GM23248 (cell line): Measurements from ENCODE around the gene TGFB1. TPM values are rescaled to one million over a fixed set of nuclear protein-coding genes. Genes with fewer than 3 reads are reported as not detected.
A peak's percentile ranks its signal among the peaks of the same experiment; 100 is the strongest.

Experiments used
- DNase-seq: peaks from one replicate; pipeline ENCODE4 v3.0.0-alpha.2; 2015
- H2AFZ ChIP-seq: fragments of 200-600 bp; sonication (generic); 2 replicates; pipeline ENCODE4 v1.6.1; 2016; ENCODE audit warnings: antibody characterized with exemption
- H3F3A ChIP-seq: fragments of 200-600 bp; sonication (generic); 2 replicates; pipeline ENCODE4 v1.6.1; 2016; ENCODE audit warnings: mild to moderate bottlenecking, antibody characterized with exemption, mixed run types; ENCODE audit not compliant: insufficient read depth
- H3K27ac ChIP-seq: fragments of 200-600 bp; sonication (generic); 2 replicates; pipeline ENCODE4 v1.5.1; 2016; ENCODE audit warnings: mild to moderate bottlenecking
- H3K27me3 ChIP-seq: fragments of 200-600 bp; sonication (generic); replicated peaks from 2 replicates; pipeline ENCODE4 v1.6.1; 2016; ENCODE audit warnings: mild to moderate bottlenecking; ENCODE audit not compliant: insufficient read depth
- H3K36me3 ChIP-seq: fragments of 200-600 bp; sonication (generic); 2 replicates; pipeline ENCODE4 v1.6.1; 2016; ENCODE audit warnings: low read depth, mild to moderate bottlenecking
- H3K4me1 ChIP-seq: fragments of 200-600 bp; sonication (generic); 2 replicates; pipeline ENCODE4 v1.6.1; 2016; ENCODE audit warnings: mild to moderate bottlenecking; ENCODE audit not compliant: insufficient read depth
- H3K4me2 ChIP-seq: fragments of 200-600 bp; sonication (generic); one replicate; pipeline ENCODE4 v1.6.1; 2016; ENCODE audit warnings: mild to moderate bottlenecking; ENCODE audit not compliant: unreplicated experiment
- H3K4me3 ChIP-seq: fragments of 200-600 bp; sonication (generic); 2 replicates; pipeline ENCODE4 v1.5.1; 2016; ENCODE audit warnings: mild to moderate bottlenecking
- H3K79me2 ChIP-seq: fragments of 200-600 bp; sonication (generic); 2 replicates; pipeline ENCODE4 v1.6.1; 2016; ENCODE audit warnings: mild to moderate bottlenecking; ENCODE audit not compliant: insufficient read depth
- H3K9ac ChIP-seq: fragments of 200-600 bp; sonication (generic); 2 replicates; pipeline ENCODE4 v1.6.1; 2016; ENCODE audit warnings: mild to moderate bottlenecking
- H3K9me2 ChIP-seq: fragments of 200-600 bp; sonication (generic); 2 replicates; pipeline ENCODE4 v1.6.1; 2016; ENCODE audit warnings: mixed run types, mild to moderate bottlenecking, moderate library complexity; ENCODE audit not compliant: insufficient read depth
- H3K9me3 ChIP-seq: fragments of 200-600 bp; sonication (generic); one replicate; pipeline ENCODE4 v1.6.1; 2017; ENCODE audit warnings: low read depth
- H4K20me1 ChIP-seq: fragments of 200-600 bp; sonication (generic); 2 replicates; pipeline ENCODE4 v1.6.0; 2016; ENCODE audit not compliant: insufficient read depth
- EZH2 ChIP-seq: fragments of 200-600 bp; sonication (generic); IDR thresholded peaks from 2 replicates; pipeline ENCODE4 v1.6.1; 2018; ENCODE audit warnings: antibody characterized with exemption, mild to moderate bottlenecking; ENCODE audit not compliant: insufficient read depth, poor library complexity, severe bottlenecking
- EZH2phosphoT487 ChIP-seq: fragments of 200-600 bp; sonication (generic); IDR thresholded peaks from 2 replicates; pipeline ENCODE4 v1.6.1; 2018; ENCODE audit warnings: antibody characterized with exemption, moderate library complexity, mild to moderate bottlenecking, low read depth; ENCODE audit not compliant: insufficient read depth
- WGBS, 2 experiments: methylation state at CpG; one replicate each; pipeline ENCODE4 v1.1.6; 2015 to 2017; ENCODE audit warnings: low lambda C conversion rate in 2 of 2, low coverage in 1 of 2; ENCODE audit errors: missing lambda C conversion rate in 2 of 2; 5-methylcytosine and 5-hydroxymethylcytosine counted together
- in situ Hi-C: fragments of 300-500 bp; cut with MboI; formaldehyde crosslinking; loops from 2 replicates; pipeline ENCODE4 v1.15.0; 2020
- polyA plus RNA-seq: library from polyadenylated mRNA; unstranded; fragments of >200 nt; fragmentation: Nextera tagmentation; extraction: Ambion mirVana; gene quantifications from 2 replicates; pipeline ENCODE4 v1.2.1, GENCODE V29; 2016
- total RNA-seq: library from RNA; depleted of rRNA; stranded (reverse); fragments of >200 nt; shearing (Covaris generic); gene quantifications from 2 replicates; pipeline ENCODE4 v1.2.3, GENCODE V29; 2014

Gene TGFB1
- total and polyA plus RNA-seq, 2 experiments from 2014 or later = 12.4 to 21.4 TPM

- Histone ChIP-seq H3K79me2 (peaks cover 33% of the 10 kb centered on the region), H2AFZ (no peak overlapping the region), H3K9me2 (no peaks in the 10 kb centered on the region), H3K9ac (no peak overlapping the region), H3K4me1 (peaks cover 30% of the 10 kb centered on the region), H3K4me2 (no peak overlapping the region), H3K27me3 (no peaks in the 10 kb centered on the region), H3K4me3 (no peak overlapping the region), H3K36me3 (peaks cover 12% of the 10 kb centered on the region), H3F3A (peaks cover 40% of the 10 kb centered on the region), H4K20me1 (no peaks in the 10 kb centered on the region), H3K27ac (no peak overlapping the region), H3K9me3 (no peaks in the 10 kb centered on the region)
- TF ChIP-seq EZH2 = no peak
- TF ChIP-seq EZH2phosphoT487 = no peak
- WGBS, 2 experiments = 91 to 92% methylated on average over 20 of the region's 20 CpGs
- no peak for DNase-seq
- in situ Hi-C loops = no loop called here
These were observed 34.1 kb downstream of the TGFB1 start for GRCh38 chr19:41319500-41320184.

DNA sequence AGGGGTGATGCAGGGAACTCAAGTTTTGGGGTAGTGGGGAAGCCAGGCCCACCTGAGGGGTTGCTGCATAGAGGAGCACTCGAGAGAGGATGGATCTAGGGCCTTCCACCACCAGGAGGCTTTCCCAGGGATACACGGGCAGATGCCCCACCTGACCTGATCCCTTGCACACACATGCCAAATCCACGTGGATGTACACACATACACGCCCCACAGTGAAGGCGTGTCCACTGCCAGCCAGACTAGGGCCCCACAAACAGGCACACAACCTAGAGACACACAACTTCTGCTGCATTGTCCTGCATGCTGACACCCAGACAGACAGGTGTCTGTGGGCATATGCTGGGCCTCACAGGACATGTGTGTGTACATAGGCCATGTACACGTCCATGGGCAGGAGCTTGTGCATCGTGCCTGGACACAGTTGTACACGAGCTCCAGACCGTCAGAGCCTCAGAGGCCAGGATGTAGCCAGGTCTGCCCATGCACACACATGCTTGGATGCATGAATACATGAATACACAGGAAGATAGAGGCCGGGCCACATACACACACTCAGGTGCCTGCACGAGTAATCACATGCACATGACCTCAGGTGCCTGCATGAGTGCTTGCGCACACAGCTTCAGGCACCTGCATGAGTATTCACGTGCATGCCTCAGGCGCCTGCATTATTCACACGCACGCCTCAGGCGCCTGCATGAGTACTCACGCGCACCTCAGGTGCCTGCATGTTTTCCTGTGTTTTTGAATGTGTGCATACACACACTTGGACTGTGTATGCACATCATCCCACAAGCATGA lies 34.8 kb downstream of the TGFB1 start:
- Histone ChIP-seq H3K79me2 (peaks cover 40% of the 10 kb centered on the region), H3K4me3 (no peak overlapping the region), H3K9me2 (no peaks in the 10 kb centered on the region), H2AFZ (no peak overlapping the region), H3K9me3 (no peaks in the 10 kb centered on the region), H3K9ac (no peak overlapping the region), H3K4me2 (no peak overlapping the region), H3K27ac (no peak overlapping the region), H3K36me3 (peaks cover 17% of the 10 kb centered on the region), H3K27me3 (no peaks in the 10 kb centered on the region), H4K20me1 (no peaks in the 10 kb centered on the region), H3K4me1 (peaks cover 23% of the 10 kb centered on the region), H3F3A (peaks cover 38% of the 10 kb centered on the region)
- no peak for TF ChIP-seq EZH2phosphoT487
- TF ChIP-seq EZH2 = no peak
- no peak for DNase-seq
- whole genome bisulfite sequencing, 2 experiments = 76 to 81% methylated on average over 19 of the region's 19 CpGs
- in situ Hi-C loops = no loop called here

GRCh38 chr19:41316306-41316920 lies 37.3 kb downstream of the TGFB1 start:
- H3K79me2 ChIP-seq = peaks cover 65% of the 10 kb centered on the region
- peaks cover 5% of the 10 kb centered on the region; the same call in 1 of the 2 replicates for H3K4me1 ChIP-seq
- H3F3A ChIP-seq = peaks cover 31% of the 10 kb centered on the region
- peaks cover 14% of the 10 kb centered on the region for H3K36me3 ChIP-seq
- H3K9ac ChIP-seq = no peak overlapping the region
- H3K4me2 ChIP-seq = no peak overlapping the region
- no peak for TF ChIP-seq EZH2
- TF ChIP-seq EZH2phosphoT487 = no peak
- no peak overlapping the region for H3K4me3 ChIP-seq
- H3K27me3 ChIP-seq = no peaks in the 10 kb centered on the region
- H4K20me1 ChIP-seq = no peaks in the 10 kb centered on the region
- no peak for DNase-seq
- WGBS, 2 experiments = 93 to 96% methylated on average over 24 of the region's 24 CpGs
- no peaks in the 10 kb centered on the region for H3K9me3 ChIP-seq
- no peak overlapping the region for H3K27ac ChIP-seq
- in situ Hi-C loops = no loop called here
- H2AFZ ChIP-seq = no peak overlapping the region
- no peaks in the 10 kb centered on the region for H3K9me2 ChIP-seq

DNA sequence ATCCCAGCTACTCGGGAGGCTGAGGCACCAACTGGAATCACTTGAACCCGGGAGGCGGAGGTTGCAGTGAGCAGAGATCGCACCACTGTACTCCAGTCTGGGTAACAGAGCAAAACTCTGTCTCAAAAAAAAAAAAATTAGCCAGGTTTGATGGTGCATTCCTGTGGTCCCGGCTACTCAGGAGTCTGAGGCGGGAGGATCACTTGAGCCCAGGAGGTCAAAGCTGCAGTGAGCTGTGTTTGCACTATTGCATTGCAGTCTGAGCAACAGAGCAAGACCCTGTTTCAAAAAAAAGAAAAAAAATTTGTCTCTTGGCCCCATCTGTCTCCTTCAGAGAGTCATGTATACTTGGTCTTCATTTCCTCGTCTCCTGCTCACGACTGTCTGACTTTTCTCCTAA lies 42.1 kb downstream of the TGFB1 start:
- peak overlapping the region; percentile 90; the same call in 1 of the 2 replicates for H3K4me3 ChIP-seq
- H2AFZ ChIP-seq = no peak overlapping the region
- TF ChIP-seq EZH2phosphoT487 (no peak), EZH2 (no peak)
- H3K4me2 ChIP-seq = peak overlapping the region; percentile 99
- no peak for DNase-seq
- H3K9me2 ChIP-seq = no peaks in the 10 kb centered on the region
- H3K79me2 ChIP-seq = peaks cover 60% of the 10 kb centered on the region
- H3K27ac ChIP-seq = peak overlapping the region; percentile 95
- no peaks in the 10 kb centered on the region for H4K20me1 ChIP-seq
- peaks cover 21% of the 10 kb centered on the region for H3K4me1 ChIP-seq
- peaks cover 60% of the 10 kb centered on the region for H3F3A ChIP-seq
- peaks cover 9% of the 10 kb centered on the region for H3K36me3 ChIP-seq
- peak overlapping the region; percentile 94 for H3K9ac ChIP-seq
- 83 to 87% methylated on average over 8 of the region's 8 CpGs for WGBS, 2 experiments
- no peaks in the 10 kb centered on the region for H3K9me3 ChIP-seq
- in situ Hi-C loops = no loop called here
- H3K27me3 ChIP-seq = no peaks in the 10 kb centered on the region
